Measurements from ENCODE around the gene PABPN1L.
"Not testable (repeated sequence)": the region's sequence is repeated elsewhere in the genome, so short reads cannot be mapped to it uniquely, and the experiment has no call there.

DNA sequence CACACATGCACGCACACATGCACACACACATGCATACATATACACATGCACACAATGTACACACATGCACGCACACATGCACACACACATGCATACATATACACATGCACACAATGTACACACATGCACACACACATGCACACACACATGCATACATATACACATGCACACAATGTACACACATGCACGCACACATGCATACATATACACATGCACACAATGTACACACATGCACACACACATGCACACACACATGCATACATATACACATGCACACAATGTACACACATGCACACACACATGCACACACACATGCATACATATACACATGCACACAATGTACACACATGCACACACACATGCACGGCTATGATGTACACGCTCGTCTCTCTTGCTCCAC, 27.8 kb upstream of the PABPN1L start:
- TF ChIP-seq CTCF (IDR thresholded peaks at IDR 0.05; ENCODE audit: low read depth, low read length, poor library complexity, severe bottlenecking); EZH2phosphoT487 (IDR thresholded peaks at IDR 0.05; ENCODE audit: borderline replicate concordance, low read length): not testable (repeated sequence)

Data from DOHH2 (cell line).